ENCODE data around the gene SHQ1.

Gene SHQ1

DNA sequence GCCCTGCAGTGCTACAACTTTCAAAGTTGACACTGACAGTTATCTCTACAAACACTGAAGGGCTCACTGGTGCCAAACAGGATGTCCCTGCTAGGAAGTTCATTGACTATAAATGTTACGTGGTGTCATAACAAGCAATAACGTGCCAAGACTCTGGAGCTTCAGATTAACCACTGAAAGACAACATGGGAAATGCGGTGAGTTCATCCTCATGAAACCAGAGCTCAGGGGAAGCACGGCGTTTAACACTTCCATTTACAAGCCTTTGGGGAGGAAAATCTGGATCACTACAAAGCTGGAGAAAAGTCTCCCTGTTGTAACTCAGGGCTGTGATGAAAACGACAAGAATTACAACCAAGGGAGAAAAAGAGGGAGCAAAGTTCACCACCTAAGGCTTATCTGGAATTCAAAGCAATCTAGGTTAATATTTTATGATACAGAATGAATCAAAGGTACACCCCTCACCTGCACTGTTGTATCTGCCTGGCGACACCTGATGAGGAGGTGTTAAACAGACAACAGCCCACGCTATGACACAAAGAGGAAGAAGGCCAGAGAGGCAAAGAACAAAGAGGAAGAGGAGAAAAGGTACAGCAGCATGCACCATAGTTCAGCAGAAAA, 27.0 kb downstream of the SHQ1 start (continued):
- no peak for TF ChIP-seq ZNF23 (tag by site-specific recombination; IDR thresholded peaks at IDR 0.05; ENCODE audit: borderline replicate concordance)
- no peak for TF ChIP-seq ZNF555 (tag by site-specific recombination; conservative IDR thresholded peaks at IDR 0.05)
- TF ChIP-seq, protein P1, sequence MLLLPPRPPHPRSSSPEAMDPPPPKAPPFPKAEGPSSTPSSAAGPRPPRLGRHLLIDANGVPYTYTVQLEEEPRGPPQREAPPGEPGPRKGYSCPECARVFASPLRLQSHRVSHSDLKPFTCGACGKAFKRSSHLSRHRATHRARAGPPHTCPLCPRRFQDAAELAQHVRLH (tag by site-specific recombination; IDR thresholded peaks at IDR 0.05), result peak; percentile 75; the same call in 1 of the 2 replicates
- TF ChIP-seq ZNF701 (tag by site-specific recombination; IDR thresholded peaks at IDR 0.05), result no peak
- peak; percentile 95 for TF ChIP-seq ZNF843 (tag by site-specific recombination; IDR thresholded peaks at IDR 0.05)
- TF ChIP-seq ZIC2 (tag by site-specific recombination; IDR thresholded peaks at IDR 0.05), result peak; percentile 11; the same call in 1 of the 2 replicates
- TF ChIP-seq, protein P2, sequence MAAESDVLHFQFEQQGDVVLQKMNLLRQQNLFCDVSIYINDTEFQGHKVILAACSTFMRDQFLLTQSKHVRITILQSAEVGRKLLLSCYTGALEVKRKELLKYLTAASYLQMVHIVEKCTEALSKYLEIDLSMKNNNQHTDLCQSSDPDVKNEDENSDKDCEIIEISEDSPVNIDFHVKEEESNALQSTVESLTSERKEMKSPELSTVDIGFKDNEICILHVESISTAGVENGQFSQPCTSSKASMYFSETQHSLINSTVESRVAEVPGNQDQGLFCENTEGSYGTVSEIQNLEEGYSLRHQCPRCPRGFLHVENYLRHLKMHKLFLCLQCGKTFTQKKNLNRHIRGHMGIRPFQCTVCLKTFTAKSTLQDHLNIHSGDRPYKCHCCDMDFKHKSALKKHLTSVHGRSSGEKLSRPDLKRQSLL (tag by site-specific recombination; IDR thresholded peaks at IDR 0.05), result peak; percentile 72
- TF ChIP-seq ZXDB (tag by site-specific recombination; IDR thresholded peaks at IDR 0.05), result peak; percentile 85
- peak; percentile 81 for TF ChIP-seq ZEB2 (tag by site-specific recombination; IDR thresholded peaks at IDR 0.05)
- TF ChIP-seq, protein P3, sequence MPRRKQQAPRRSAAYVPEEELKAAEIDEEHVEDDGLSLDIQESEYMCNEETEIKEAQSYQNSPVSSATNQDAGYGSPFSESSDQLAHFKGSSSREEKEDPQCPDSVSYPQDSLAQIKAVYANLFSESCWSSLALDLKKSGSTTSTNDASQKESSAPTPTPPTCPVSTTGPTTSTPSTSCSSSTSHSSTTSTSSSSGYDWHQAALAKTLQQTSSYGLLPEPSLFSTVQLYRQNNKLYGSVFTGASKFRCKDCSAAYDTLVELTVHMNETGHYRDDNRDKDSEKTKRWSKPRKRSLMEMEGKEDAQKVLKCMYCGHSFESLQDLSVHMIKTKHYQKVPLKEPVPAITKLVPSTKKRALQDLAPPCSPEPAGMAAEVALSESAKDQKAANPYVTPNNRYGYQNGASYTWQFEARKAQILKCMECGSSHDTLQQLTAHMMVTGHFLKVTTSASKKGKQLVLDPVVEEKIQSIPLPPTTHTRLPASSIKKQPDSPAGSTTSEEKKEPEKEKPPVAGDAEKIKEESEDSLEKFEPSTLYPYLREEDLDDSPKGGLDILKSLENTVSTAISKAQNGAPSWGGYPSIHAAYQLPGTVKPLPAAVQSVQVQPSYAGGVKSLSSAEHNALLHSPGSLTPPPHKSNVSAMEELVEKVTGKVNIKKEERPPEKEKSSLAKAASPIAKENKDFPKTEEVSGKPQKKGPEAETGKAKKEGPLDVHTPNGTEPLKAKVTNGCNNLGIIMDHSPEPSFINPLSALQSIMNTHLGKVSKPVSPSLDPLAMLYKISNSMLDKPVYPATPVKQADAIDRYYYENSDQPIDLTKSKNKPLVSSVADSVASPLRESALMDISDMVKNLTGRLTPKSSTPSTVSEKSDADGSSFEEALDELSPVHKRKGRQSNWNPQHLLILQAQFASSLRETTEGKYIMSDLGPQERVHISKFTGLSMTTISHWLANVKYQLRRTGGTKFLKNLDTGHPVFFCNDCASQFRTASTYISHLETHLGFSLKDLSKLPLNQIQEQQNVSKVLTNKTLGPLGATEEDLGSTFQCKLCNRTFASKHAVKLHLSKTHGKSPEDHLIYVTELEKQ (tag by site-specific recombination; IDR thresholded peaks at IDR 0.05; ENCODE audit: borderline replicate concordance), result peak; percentile 70; the same call in 1 of the 2 replicates
- peak; percentile 52 for TF ChIP-seq ZNF596 (tag by site-specific recombination; IDR thresholded peaks at IDR 0.05)
- TF ChIP-seq ZBTB20 (tag by site-specific recombination; IDR thresholded peaks at IDR 0.05), result no peak
- TF ChIP-seq ZNF138 (tag by site-specific recombination; IDR thresholded peaks at IDR 0.05; ENCODE audit: borderline replicate concordance), result no peak
- TF ChIP-seq, protein P4, sequence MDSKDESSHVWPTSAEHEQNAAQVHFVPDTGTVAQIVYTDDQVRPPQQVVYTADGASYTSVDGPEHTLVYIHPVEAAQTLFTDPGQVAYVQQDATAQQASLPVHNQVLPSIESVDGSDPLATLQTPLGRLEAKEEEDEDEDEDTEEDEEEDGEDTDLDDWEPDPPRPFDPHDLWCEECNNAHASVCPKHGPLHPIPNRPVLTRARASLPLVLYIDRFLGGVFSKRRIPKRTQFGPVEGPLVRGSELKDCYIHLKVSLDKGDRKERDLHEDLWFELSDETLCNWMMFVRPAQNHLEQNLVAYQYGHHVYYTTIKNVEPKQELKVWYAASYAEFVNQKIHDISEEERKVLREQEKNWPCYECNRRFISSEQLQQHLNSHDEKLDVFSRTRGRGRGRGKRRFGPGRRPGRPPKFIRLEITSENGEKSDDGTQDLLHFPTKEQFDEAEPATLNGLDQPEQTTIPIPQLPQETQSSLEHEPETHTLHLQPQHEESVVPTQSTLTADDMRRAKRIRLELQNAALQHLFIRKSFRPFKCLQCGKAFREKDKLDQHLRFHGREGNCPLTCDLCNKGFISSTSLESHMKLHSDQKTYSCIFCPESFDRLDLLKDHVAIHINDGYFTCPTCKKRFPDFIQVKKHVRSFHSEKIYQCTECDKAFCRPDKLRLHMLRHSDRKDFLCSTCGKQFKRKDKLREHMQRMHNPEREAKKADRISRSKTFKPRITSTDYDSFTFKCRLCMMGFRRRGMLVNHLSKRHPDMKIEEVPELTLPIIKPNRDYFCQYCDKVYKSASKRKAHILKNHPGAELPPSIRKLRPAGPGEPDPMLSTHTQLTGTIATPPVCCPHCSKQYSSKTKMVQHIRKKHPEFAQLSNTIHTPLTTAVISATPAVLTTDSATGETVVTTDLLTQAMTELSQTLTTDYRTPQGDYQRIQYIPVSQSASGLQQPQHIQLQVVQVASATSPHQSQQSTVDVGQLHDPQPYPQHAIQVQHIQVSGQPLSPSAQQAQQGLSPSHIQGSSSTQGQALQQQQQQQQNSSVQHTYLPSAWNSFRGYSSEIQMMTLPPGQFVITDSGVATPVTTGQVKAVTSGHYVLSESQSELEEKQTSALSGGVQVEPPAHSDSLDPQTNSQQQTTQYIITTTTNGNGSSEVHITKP (tag by site-specific recombination; IDR thresholded peaks at IDR 0.05), result peak; percentile 75
- TF ChIP-seq SCRT1 (tag by site-specific recombination; IDR thresholded peaks at IDR 0.05; ENCODE audit: borderline replicate concordance), result no peak
- TF ChIP-seq, protein P5, sequence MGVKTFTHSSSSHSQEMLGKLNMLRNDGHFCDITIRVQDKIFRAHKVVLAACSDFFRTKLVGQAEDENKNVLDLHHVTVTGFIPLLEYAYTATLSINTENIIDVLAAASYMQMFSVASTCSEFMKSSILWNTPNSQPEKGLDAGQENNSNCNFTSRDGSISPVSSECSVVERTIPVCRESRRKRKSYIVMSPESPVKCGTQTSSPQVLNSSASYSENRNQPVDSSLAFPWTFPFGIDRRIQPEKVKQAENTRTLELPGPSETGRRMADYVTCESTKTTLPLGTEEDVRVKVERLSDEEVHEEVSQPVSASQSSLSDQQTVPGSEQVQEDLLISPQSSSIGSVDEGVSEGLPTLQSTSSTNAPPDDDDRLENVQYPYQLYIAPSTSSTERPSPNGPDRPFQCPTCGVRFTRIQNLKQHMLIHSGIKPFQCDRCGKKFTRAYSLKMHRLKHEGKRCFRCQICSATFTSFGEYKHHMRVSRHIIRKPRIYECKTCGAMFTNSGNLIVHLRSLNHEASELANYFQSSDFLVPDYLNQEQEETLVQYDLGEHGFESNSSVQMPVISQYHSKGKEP (tag by site-specific recombination; IDR thresholded peaks at IDR 0.05), result peak; percentile 87
- TF ChIP-seq ZNF335 (tag by site-specific recombination; conservative IDR thresholded peaks at IDR 0.05), result no peak
- TF ChIP-seq, protein P6, sequence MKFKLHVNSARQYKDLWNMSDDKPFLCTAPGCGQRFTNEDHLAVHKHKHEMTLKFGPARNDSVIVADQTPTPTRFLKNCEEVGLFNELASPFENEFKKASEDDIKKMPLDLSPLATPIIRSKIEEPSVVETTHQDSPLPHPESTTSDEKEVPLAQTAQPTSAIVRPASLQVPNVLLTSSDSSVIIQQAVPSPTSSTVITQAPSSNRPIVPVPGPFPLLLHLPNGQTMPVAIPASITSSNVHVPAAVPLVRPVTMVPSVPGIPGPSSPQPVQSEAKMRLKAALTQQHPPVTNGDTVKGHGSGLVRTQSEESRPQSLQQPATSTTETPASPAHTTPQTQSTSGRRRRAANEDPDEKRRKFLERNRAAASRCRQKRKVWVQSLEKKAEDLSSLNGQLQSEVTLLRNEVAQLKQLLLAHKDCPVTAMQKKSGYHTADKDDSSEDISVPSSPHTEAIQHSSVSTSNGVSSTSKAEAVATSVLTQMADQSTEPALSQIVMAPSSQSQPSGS (tag by site-specific recombination; IDR thresholded peaks at IDR 0.05; ENCODE audit: low read depth), result peak; percentile 53; the same call in 1 of the 2 replicates
- TF ChIP-seq ZNF24 (tag by site-specific recombination; IDR thresholded peaks at IDR 0.05), result peak; percentile 55; the same call in 1 of the 2 replicates
- TF ChIP-seq ZNF366 (tag by site-specific recombination; conservative IDR thresholded peaks at IDR 0.05), result peak; percentile 84; the same call in 1 of the 2 replicates
- 0 out of 2 replicates have a peak, but pooled peaks have one; percentile 26 for TF ChIP-seq ZBTB1 (tag by site-specific recombination; IDR thresholded peaks at IDR 0.05)
- peak; percentile 87 for TF ChIP-seq ZNF561 (tag by site-specific recombination; IDR thresholded peaks at IDR 0.05; ENCODE audit: borderline replicate concordance)
- no peak for TF ChIP-seq ZNF658 (tag by site-specific recombination; IDR thresholded peaks at IDR 0.05)
- TF ChIP-seq, protein P7, sequence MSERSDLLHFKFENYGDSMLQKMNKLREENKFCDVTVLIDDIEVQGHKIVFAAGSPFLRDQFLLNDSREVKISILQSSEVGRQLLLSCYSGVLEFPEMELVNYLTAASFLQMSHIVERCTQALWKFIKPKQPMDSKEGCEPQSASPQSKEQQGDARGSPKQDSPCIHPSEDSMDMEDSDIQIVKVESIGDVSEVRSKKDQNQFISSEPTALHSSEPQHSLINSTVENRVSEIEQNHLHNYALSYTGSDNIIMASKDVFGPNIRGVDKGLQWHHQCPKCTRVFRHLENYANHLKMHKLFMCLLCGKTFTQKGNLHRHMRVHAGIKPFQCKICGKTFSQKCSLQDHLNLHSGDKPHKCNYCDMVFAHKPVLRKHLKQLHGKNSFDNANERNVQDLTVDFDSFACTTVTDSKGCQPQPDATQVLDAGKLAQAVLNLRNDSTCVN (tag by site-specific recombination; optimal IDR thresholded peaks at IDR 0.05), result no peak
- TF ChIP-seq ZNF76 (tag by site-specific recombination; IDR thresholded peaks at IDR 0.05; ENCODE audit: borderline replicate concordance, low read depth), result peak; percentile 19; the same call in 1 of the 2 replicates

Data from HEK293 (cell line).